B cell (primary cell): ENCODE results near the gene MYDGF. TPM values are rescaled to one million over a fixed set of nuclear protein-coding genes. Genes with fewer than 3 reads are reported as not detected.

Experiments used
- ATAC-seq: fragments of 200-7000 bp; cut with Tn5 transposase; one replicate; pipeline ENCODE4 v1.10.0; 2021; ENCODE audit warnings: low read depth, mild to moderate bottlenecking, moderate number of reproducible peaks, moderate library complexity
- CTCF ChIA-PET: fragments of 350-600 bp; sonication (Branson Sonifier 250); formaldehyde crosslinking; loops from one replicate; lab custom pipeline; 2021; ENCODE audit warnings: antibody characterized with exemption, inconsistent platforms; lab: Charles Lee
- POLR2A ChIA-PET: fragments of 350-600 bp; sonication (Branson Sonifier 250); formaldehyde crosslinking; loops from one replicate; lab custom pipeline; 2021; ENCODE audit warnings: antibody characterized with exemption; lab: Charles Lee
- DNase-seq: peaks from one replicate; pipeline ENCODE4 v3.0.0; 2013
- H2AFZ ChIP-seq: 2 replicates; pipeline ENCODE4 v1.6.1; 2012; ENCODE audit warnings: mild to moderate bottlenecking, low read depth, low read length; ENCODE audit not compliant: insufficient read depth, poor library complexity, severe bottlenecking
- H3K27ac ChIP-seq, 2 donors: 1 replicate in 1 of 2; 2 replicates in 1 of 2; pipeline ENCODE4 v1.5.1; 2012 to 2013; ENCODE audit warnings: low read length in 2 of 2, mild to moderate bottlenecking in 2 of 2, moderate library complexity in 1 of 2
- H3K27me3 ChIP-seq, 4 experiments: fragments of 200-600 bp in 1 of 4; sonication (generic) in 1 of 4; replicated peaks in 1 of 4; 1 replicate in 2 of 4; 2 replicates in 2 of 4; pipeline versions ENCODE4 v1.6.1 to v1.7.0; 2013 to 2016; ENCODE audit warnings: low read length in 3 of 4, mild to moderate bottlenecking in 2 of 4, mixed read lengths in 1 of 4, moderate library complexity in 1 of 4; ENCODE audit not compliant: insufficient read depth in 4 of 4, control insufficient read depth in 3 of 4; ENCODE audit errors: control extremely low read depth in 1 of 4
- H3K36me3 ChIP-seq, 2 experiments: replicated peaks in 1 of 2; 1 replicate in 1 of 2; 2 replicates in 1 of 2; pipeline versions ENCODE4 v1.6.1 to v1.7.1; 2013; ENCODE audit warnings: low read length in 1 of 2; ENCODE audit not compliant: insufficient read depth in 2 of 2, control insufficient read depth in 1 of 2; ENCODE audit errors: control extremely low read depth in 1 of 2, extremely low read depth in 1 of 2
- H3K4me1 ChIP-seq, 2 donors: fragments of 200-600 bp in 1 of 2; sonication (generic) in 1 of 2; 1 replicate in 1 of 2; 2 replicates in 1 of 2; pipeline versions ENCODE4 v1.5.1 to v1.6.1; 2013 to 2017; ENCODE audit warnings: low read length in 2 of 2; ENCODE audit not compliant: control insufficient read depth in 2 of 2, insufficient read depth in 2 of 2
- H3K4me2 ChIP-seq: replicated peaks from 2 replicates; pipeline ENCODE3; 2012; ENCODE audit warnings: mild to moderate bottlenecking, low read depth, low read length; ENCODE audit not compliant: poor library complexity, severe bottlenecking
- H3K4me3 ChIP-seq, 5 experiments: fragments of 200-600 bp in 1 of 5; sonication (generic) in 1 of 5; 1 replicate in 3 of 5; 2 replicates in 2 of 5; pipeline versions ENCODE4 v1.5.1 to v1.7.0; 2011 to 2016; ENCODE audit warnings: low read length in 4 of 5, mild to moderate bottlenecking in 4 of 5, low read depth in 2 of 5, control low read depth in 1 of 5, moderate library complexity in 1 of 5; ENCODE audit not compliant: insufficient read depth in 1 of 5; ENCODE audit errors: control extremely low read depth in 1 of 5, extremely low read depth in 1 of 5
- H3K79me2 ChIP-seq: fragments of 200-600 bp; sonication (generic); one replicate; pipeline ENCODE4 v1.6.0; 2016; ENCODE audit warnings: low read length; ENCODE audit not compliant: control insufficient read depth, insufficient read depth
- H3K9ac ChIP-seq: fragments of 200-600 bp; sonication (generic); 2 replicates; pipeline ENCODE4 v1.6.1; 2017; ENCODE audit warnings: mild to moderate bottlenecking, low read length, moderate library complexity
- H3K9me3 ChIP-seq, 3 donors: one replicate each; pipeline versions ENCODE4 v1.6.1 to v1.7.1; 2013; ENCODE audit warnings: low read length in 2 of 3; ENCODE audit not compliant: control insufficient read depth in 2 of 3, insufficient read depth in 1 of 3; ENCODE audit errors: control extremely low read depth in 1 of 3
- H4K20me1 ChIP-seq: 2 replicates; pipeline ENCODE4 v1.6.0; 2012; ENCODE audit warnings: mild to moderate bottlenecking, low read length; ENCODE audit not compliant: insufficient read depth, control insufficient read depth, poor library complexity, severe bottlenecking
- H3K27ac Mint-ChIP-seq: one replicate; pipeline ENCODE4 v1.8.0; 2021; ENCODE audit warnings: mixed read lengths
- H3K27me3 Mint-ChIP-seq: one replicate; pipeline ENCODE4 v1.8.0; 2021; ENCODE audit warnings: mixed read lengths
- H3K4me1 Mint-ChIP-seq: one replicate; pipeline ENCODE4 v1.8.0; 2021; ENCODE audit warnings: mixed read lengths
- H3K4me3 Mint-ChIP-seq: one replicate; pipeline ENCODE4 v1.8.0; 2021; ENCODE audit warnings: mixed read lengths
- H3K9me3 Mint-ChIP-seq: one replicate; pipeline ENCODE4 v1.8.0; 2022; ENCODE audit warnings: mixed read lengths; ENCODE audit not compliant: insufficient read depth
- EZH2 ChIP-seq: IDR thresholded peaks from 2 replicates; pipeline ENCODE4 v1.6.1; 2012; ENCODE audit warnings: borderline replicate concordance, low read depth, mild to moderate bottlenecking, moderate library complexity, low read length; ENCODE audit not compliant: insufficient read depth, poor library complexity, severe bottlenecking
- WGBS: methylation state at CpG from one replicate; pipeline ENCODE4 v1.1.5; 2013; ENCODE audit warnings: missing lambda C conversion rate; ENCODE audit not compliant: insufficient coverage; 5-methylcytosine and 5-hydroxymethylcytosine counted together
- intact Hi-C: fragments of 100-400 bp; cut with micrococcal nuclease; formaldehyde crosslinking; loops from one replicate; pipeline ENCODE4 v1.10.0; 2022
- polyA plus RNA-seq: library from polyadenylated mRNA; depleted of rRNA; stranded (reverse); fragments of >200 nt; gene quantifications from 2 replicates; pipeline ENCODE4 v1.2.3, GENCODE V29; 2012
- total RNA-seq, 2 donors: library from RNA; stranded (reverse); fragments of 120-200 nt in 1 of 2; gene quantifications; 1 replicate in 1 of 2; 2 replicates in 1 of 2; pipeline versions ENCODE4 v1.2.3 to v1.2.4, GENCODE V29; 2013 to 2022
- TF ChIP-seq, protein P1 (sequence below): fragments of 200-600 bp; IDR thresholded peaks from one replicate; pipeline ENCODE4 v1.8.0; 2022; ENCODE audit warnings: antibody characterized with exemption, mild to moderate bottlenecking

Gene MYDGF
- total and polyA plus RNA-seq, 2 donors (not counting 1 experiment from before 2014, with no cell fraction given) = 21.2 to 42.3 TPM

DNA sequence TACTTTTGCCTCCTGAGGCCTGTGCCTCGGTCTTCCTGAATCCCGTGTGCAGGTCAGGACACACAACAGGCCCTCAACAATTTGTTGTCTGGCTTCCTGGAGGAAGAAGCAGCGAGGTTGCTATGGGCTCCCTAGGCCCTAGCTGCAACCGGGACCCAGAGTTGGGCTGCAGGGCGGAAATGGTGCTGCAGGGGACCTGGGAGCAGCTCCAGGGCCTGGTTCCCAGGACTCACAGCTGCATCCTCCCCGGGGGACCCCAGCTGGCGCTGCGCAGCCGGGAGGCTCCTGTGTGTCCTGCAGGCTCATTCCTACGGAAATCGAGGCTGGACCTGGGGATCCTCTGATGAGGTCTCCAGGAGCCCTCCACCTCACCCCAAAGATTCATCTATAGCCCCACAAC lies 31.8 kb downstream of the MYDGF start:
- no peak overlapping the region for H3K4me3 Mint-ChIP-seq
- H4K20me1 ChIP-seq = peaks cover 13% of the 10 kb centered on the region
- TF ChIP-seq, protein P1, sequence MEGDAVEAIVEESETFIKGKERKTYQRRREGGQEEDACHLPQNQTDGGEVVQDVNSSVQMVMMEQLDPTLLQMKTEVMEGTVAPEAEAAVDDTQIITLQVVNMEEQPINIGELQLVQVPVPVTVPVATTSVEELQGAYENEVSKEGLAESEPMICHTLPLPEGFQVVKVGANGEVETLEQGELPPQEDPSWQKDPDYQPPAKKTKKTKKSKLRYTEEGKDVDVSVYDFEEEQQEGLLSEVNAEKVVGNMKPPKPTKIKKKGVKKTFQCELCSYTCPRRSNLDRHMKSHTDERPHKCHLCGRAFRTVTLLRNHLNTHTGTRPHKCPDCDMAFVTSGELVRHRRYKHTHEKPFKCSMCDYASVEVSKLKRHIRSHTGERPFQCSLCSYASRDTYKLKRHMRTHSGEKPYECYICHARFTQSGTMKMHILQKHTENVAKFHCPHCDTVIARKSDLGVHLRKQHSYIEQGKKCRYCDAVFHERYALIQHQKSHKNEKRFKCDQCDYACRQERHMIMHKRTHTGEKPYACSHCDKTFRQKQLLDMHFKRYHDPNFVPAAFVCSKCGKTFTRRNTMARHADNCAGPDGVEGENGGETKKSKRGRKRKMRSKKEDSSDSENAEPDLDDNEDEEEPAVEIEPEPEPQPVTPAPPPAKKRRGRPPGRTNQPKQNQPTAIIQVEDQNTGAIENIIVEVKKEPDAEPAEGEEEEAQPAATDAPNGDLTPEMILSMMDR = no peak
- no peak for TF ChIP-seq EZH2
- H3K27ac ChIP-seq = peak overlapping the region; percentile 86 to 88
- no peaks in the 10 kb centered on the region for H3K9me3 Mint-ChIP-seq
- intact Hi-C loops = loop anchor here (5.0 kb wide), 3 partner anchors 81 to 1131 kb away; partner anchors contain the start of genes FZR1, SEMA6B and YJU2
- H3K9ac ChIP-seq = peak overlapping the region; percentile 56
- DNase-seq (peak; percentile 38), ATAC-seq (no peak)
- H2AFZ ChIP-seq = peak overlapping the region; percentile 66
- H3K4me2 ChIP-seq = peak overlapping the region; percentile 74
- H3K27me3 ChIP-seq = peaks cover 0 to 3% (median 0%) of the 10 kb centered on the region in 4 experiments
- peaks cover 2% of the 10 kb centered on the region for H3K27me3 Mint-ChIP-seq
- ChIA-PET CTCF (interaction anchor here (1.2 to 3.4 kb wide), 5 partner anchors 10 to 115 kb away, joined by 4 to 51 read pairs (median 18); no protein-coding TSS in a partner anchor), POLR2A (interaction anchor here (0.6 to 0.7 kb wide), 2 partner anchors 73 to 876 kb away, joined by 4 to 10 read pairs; partner anchors contain the start of gene MRPL54)
- peaks cover 0 to 4% (median 0%) of the 10 kb centered on the region in 3 donors for H3K9me3 ChIP-seq
- H3K4me1 Mint-ChIP-seq = peaks cover 41% of the 10 kb centered on the region
- no peaks in the 10 kb centered on the region for H3K36me3 ChIP-seq
- peaks cover 40% of the 10 kb centered on the region for H3K79me2 ChIP-seq
- WGBS = 78% methylated on average over 11 of the region's 11 CpGs
- peaks cover 32 to 76% of the 10 kb centered on the region in 2 donors for H3K4me1 ChIP-seq
- H3K27ac Mint-ChIP-seq = peak overlapping the region; percentile 70
- peak overlapping the region in 1 of 5 experiments; percentile 50 for H3K4me3 ChIP-seq

DNA sequence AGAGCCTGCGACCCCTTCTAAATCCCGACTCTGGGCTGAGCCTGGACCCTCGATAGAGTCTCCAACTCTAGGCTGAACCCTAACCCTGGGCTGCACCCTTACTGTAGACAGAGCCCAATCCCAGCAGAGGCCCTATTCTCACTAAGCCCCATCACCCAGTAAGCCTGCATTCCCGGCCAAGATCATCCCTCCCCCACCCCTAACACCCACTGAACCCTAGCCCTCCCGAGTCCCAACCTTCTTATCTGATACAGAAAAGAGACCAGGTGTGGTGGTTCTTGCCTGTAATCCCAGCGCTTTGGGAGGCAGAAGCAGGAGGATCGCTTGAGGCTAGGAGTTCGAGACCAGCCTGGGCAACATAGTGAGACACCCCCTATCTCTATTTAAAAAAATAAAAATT lies 33.4 kb downstream of the MYDGF start:
- H2AFZ ChIP-seq = peak overlapping the region; percentile 97
- ChIA-PET CTCF (interaction anchor here (0.7 to 3.4 kb wide), 37 partner anchors 8 to 392 kb away, joined by 3 to 51 read pairs (median 4); partner anchors contain the start of genes KDM4B, LRG1 and SEMA6B), POLR2A (no interaction called here)
- H3K9ac ChIP-seq = peak overlapping the region; percentile 83
- ATAC-seq = no peak
- 85% methylated on average over 3 of the region's 8 CpGs for WGBS
- H4K20me1 ChIP-seq = peaks cover 9% of the 10 kb centered on the region
- peak overlapping the region; percentile 99 for H3K4me2 ChIP-seq
- H3K27me3 ChIP-seq = peaks cover 0 to 3% (median 0%) of the 10 kb centered on the region in 4 experiments
- TF ChIP-seq EZH2 = no peak
- TF ChIP-seq, protein P1 = no peak
- Mint-ChIP-seq H3K9me3 (no peaks in the 10 kb centered on the region), H3K27ac (peak overlapping the region; percentile 47), H3K4me1 (peaks cover 37% of the 10 kb centered on the region), H3K4me3 (peak overlapping the region; percentile 67), H3K27me3 (peaks cover 6% of the 10 kb centered on the region)
- intact Hi-C loops = loop anchor here (1.0 to 5.0 kb wide), 5 partner anchors 60 to 1129 kb away; partner anchors contain the start of genes FZR1, SEMA6B and YJU2
- H3K79me2 ChIP-seq = peaks cover 24% of the 10 kb centered on the region
- peaks cover 0 to 4% (median 0%) of the 10 kb centered on the region in 3 donors for H3K9me3 ChIP-seq
- no peak for DNase-seq
- peak overlapping the region in 1 of 2 donors; percentile 54 for H3K27ac ChIP-seq
- H3K4me3 ChIP-seq = peak overlapping the region in 3 of 5 experiments; percentile 59 to 76 (median 65)
- no peaks in the 10 kb centered on the region for H3K36me3 ChIP-seq
- H3K4me1 ChIP-seq = peaks cover 28 to 63% of the 10 kb centered on the region in 2 donors
